Endothelial cell (in vitro differentiated cells): ENCODE results near the gene MRPS34. TPM values are rescaled to one million over a fixed set of nuclear protein-coding genes. Genes with fewer than 3 reads are reported as not detected.

Experiments
- DNase-seq: peaks from one replicate; pipeline ENCODE4 v3.0.0; 2021; ENCODE audit warnings: low spot score
- H3K27ac Mint-ChIP-seq: one replicate; pipeline ENCODE4 v1.8.0; 2021; ENCODE audit warnings: mixed read lengths, inconsistent platforms; ENCODE audit not compliant: unreplicated experiment
- H3K27me3 Mint-ChIP-seq: one replicate; pipeline ENCODE4 v1.8.0; 2021; ENCODE audit warnings: mild to moderate bottlenecking, moderate library complexity, mixed read lengths, inconsistent platforms; ENCODE audit not compliant: unreplicated experiment
- H3K36me3 Mint-ChIP-seq: one replicate; pipeline ENCODE4 v1.8.0; 2021; ENCODE audit warnings: mild to moderate bottlenecking, low read depth, mixed read lengths, inconsistent platforms; ENCODE audit not compliant: unreplicated experiment
- H3K4me1 Mint-ChIP-seq: one replicate; pipeline ENCODE4 v1.8.0; 2021; ENCODE audit warnings: mild to moderate bottlenecking, mixed read lengths, inconsistent platforms; ENCODE audit not compliant: unreplicated experiment
- H3K4me3 Mint-ChIP-seq: one replicate; pipeline ENCODE4 v1.8.0; 2021; ENCODE audit warnings: mild to moderate bottlenecking, mixed read lengths, inconsistent platforms; ENCODE audit not compliant: unreplicated experiment
- H3K9me3 Mint-ChIP-seq: one replicate; pipeline ENCODE4 v1.8.0; 2021; ENCODE audit warnings: mixed read lengths, inconsistent platforms; ENCODE audit not compliant: unreplicated experiment
- CTCF ChIP-seq: fragments of 200-600 bp; sonication (generic); IDR thresholded peaks from one replicate; pipeline ENCODE4 v1.5.0; 2021; ENCODE audit warnings: antibody characterized with exemption; ENCODE audit not compliant: unreplicated experiment
- total RNA-seq: library from RNA; stranded (reverse); fragmentation: NEBNext Ultra II Directional; extraction: Animal tissue kit (Norgen Biotek cat#: 25700); gene quantifications from one replicate; pipeline ENCODE4 v1.2.1, GENCODE V29; 2021; ENCODE audit not compliant: unreplicated experiment

Gene MRPS34
- total RNA-seq, 1 donor from 2014 or later: 62.7 TPM

GRCh38 chr16:1819611-1820010, 46.7 kb upstream of the MRPS34 start:
- H3K4me3 Mint-ChIP-seq: no peak overlapping the region
- no peaks in the 10 kb centered on the region for H3K4me1 Mint-ChIP-seq
- no peak overlapping the region for H3K27ac Mint-ChIP-seq
- no peak for DNase-seq
- H3K36me3 Mint-ChIP-seq: peaks cover 12% of the 10 kb centered on the region
- TF ChIP-seq CTCF: no peak
- H3K27me3 Mint-ChIP-seq: no peaks in the 10 kb centered on the region
- no peaks in the 10 kb centered on the region for H3K9me3 Mint-ChIP-seq

- peaks cover 12% of the 10 kb centered on the region for H3K36me3 Mint-ChIP-seq
- DNase-seq: no peak
- H3K4me3 Mint-ChIP-seq: no peak overlapping the region
- no peak for TF ChIP-seq CTCF
- no peaks in the 10 kb centered on the region for H3K9me3 Mint-ChIP-seq
- H3K4me1 Mint-ChIP-seq: no peaks in the 10 kb centered on the region
- no peak overlapping the region for H3K27ac Mint-ChIP-seq
- no peaks in the 10 kb centered on the region for H3K27me3 Mint-ChIP-seq
These were observed 46.1 kb upstream of the MRPS34 start for GRCh38 chr16:1818873-1819525.

- no peak overlapping the region for H3K27ac Mint-ChIP-seq
- no peak for TF ChIP-seq CTCF
- H3K4me3 Mint-ChIP-seq: no peak overlapping the region
- no peaks in the 10 kb centered on the region for H3K4me1 Mint-ChIP-seq
- peaks cover 18% of the 10 kb centered on the region for H3K36me3 Mint-ChIP-seq
- DNase-seq: no peak
- no peaks in the 10 kb centered on the region for H3K9me3 Mint-ChIP-seq
- no peaks in the 10 kb centered on the region for H3K27me3 Mint-ChIP-seq
These were observed 45.4 kb upstream of the MRPS34 start for GRCh38 chr16:1818204-1818872.

GRCh38 chr16:1817716-1818115, 44.8 kb upstream of the MRPS34 start:
- no peak for DNase-seq
- Mint-ChIP-seq H3K4me3 (no peak overlapping the region), H3K27me3 (no peaks in the 10 kb centered on the region), H3K36me3 (peaks cover 21% of the 10 kb centered on the region), H3K9me3 (no peaks in the 10 kb centered on the region), H3K4me1 (no peaks in the 10 kb centered on the region), H3K27ac (no peak overlapping the region)
- TF ChIP-seq CTCF: no peak

- H3K9me3 Mint-ChIP-seq: no peaks in the 10 kb centered on the region
- DNase-seq: no peak
- H3K4me1 Mint-ChIP-seq: no peaks in the 10 kb centered on the region
- H3K36me3 Mint-ChIP-seq: peaks cover 21% of the 10 kb centered on the region
- H3K27me3 Mint-ChIP-seq: no peaks in the 10 kb centered on the region
- no peak for TF ChIP-seq CTCF
- H3K27ac Mint-ChIP-seq: no peak overlapping the region
- no peak overlapping the region for H3K4me3 Mint-ChIP-seq
These were observed 44.3 kb upstream of the MRPS34 start for GRCh38 chr16:1817276-1817589.
